ENCODE measurements around the gene GCK.

GRCh38 chr7:44208085-44208484, 18.8 kb upstream of the GCK start:
- no peak for TF ChIP-seq CTCF (IDR thresholded peaks at IDR 0.05)
- TF ChIP-seq POLR2AphosphoS5 (IDR thresholded peaks at IDR 0.05), result no peak
- no peak for TF ChIP-seq POLR2A (IDR thresholded peaks at IDR 0.05)
